Measurements from ENCODE around the gene RAP1GDS1. TPM values are rescaled to one million over a fixed set of nuclear protein-coding genes. Genes with fewer than 3 reads are reported as not detected.
"Not testable (repeated sequence)": the region's sequence is repeated elsewhere in the genome, so short reads cannot be mapped to it uniquely, and the experiment has no call there.

Gene RAP1GDS1
- total and polyA plus RNA-seq, 12 donors = 5.9 to 38.1 (median 22.8) TPM

DNA sequence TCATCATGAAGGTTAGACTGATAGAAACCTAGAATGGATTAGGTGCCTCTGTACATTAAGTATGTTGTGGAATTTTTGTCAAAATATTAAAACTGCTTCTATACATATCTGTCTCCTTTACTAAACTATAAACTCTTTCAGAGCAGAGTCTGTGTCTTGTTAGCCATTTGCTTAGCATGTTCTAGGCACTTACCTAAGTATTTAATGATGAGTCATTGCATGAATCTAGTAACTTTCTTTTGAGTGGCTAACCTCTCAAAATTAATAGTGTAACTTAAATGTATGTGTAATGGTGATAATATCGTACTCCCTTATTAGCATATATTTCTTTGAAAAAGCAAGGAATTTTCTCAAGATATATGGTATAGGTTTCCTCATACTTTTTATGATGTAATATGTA lies 57.8 kb downstream of the RAP1GDS1 start:
- H3K27ac ChIP-seq = no peak overlapping the region
- intact Hi-C loops (cut with DNase I) = no loop called here
- no peak for DNase-seq
- TF ChIP-seq, protein P1, sequence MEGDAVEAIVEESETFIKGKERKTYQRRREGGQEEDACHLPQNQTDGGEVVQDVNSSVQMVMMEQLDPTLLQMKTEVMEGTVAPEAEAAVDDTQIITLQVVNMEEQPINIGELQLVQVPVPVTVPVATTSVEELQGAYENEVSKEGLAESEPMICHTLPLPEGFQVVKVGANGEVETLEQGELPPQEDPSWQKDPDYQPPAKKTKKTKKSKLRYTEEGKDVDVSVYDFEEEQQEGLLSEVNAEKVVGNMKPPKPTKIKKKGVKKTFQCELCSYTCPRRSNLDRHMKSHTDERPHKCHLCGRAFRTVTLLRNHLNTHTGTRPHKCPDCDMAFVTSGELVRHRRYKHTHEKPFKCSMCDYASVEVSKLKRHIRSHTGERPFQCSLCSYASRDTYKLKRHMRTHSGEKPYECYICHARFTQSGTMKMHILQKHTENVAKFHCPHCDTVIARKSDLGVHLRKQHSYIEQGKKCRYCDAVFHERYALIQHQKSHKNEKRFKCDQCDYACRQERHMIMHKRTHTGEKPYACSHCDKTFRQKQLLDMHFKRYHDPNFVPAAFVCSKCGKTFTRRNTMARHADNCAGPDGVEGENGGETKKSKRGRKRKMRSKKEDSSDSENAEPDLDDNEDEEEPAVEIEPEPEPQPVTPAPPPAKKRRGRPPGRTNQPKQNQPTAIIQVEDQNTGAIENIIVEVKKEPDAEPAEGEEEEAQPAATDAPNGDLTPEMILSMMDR (IDR thresholded peaks at IDR 0.05) = no peak
- no peak for TF ChIP-seq POLR2A (IDR thresholded peaks at IDR 0.05)
- WGBS, 4 donors = 93 to 100% (median 98%) methylated on average over 1 of the region's 1 CpG
- H3K36me3 ChIP-seq (replicated peaks in 1 of 2) = no peaks in the 10 kb centered on the region
- H3K4me3 ChIP-seq = no peak overlapping the region
- H3K9me3 ChIP-seq (replicated peaks in 1 of 3) = no peaks in the 10 kb centered on the region
- H3K4me1 ChIP-seq (replicated peaks in 1 of 2) = no peaks in the 10 kb centered on the region
- H3K27me3 ChIP-seq = no peaks in the 10 kb centered on the region

DNA sequence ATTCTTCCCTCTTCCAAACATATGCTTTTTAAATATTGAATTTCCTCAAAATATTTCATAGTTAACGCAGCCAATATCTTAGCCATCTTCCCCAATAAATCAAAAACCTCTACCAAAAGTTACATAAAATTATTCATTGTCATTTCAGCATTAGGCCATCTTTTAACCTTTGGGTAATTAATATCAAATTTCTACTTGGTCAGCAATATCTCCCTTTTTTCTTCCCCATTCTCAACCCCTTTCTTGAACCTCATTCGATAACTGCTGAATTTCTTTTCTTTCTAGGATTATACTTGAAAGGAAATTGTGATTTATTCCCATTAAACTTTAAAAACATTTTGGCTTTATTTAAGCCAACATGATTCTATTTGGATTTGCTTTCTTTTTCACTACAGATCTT lies 65.0 kb downstream of the RAP1GDS1 start:
- Histone ChIP-seq H3K27me3 (no peaks in the 10 kb centered on the region), H3K4me1 (replicated peaks in 1 of 2) (peaks cover 0 to 6% of the 10 kb centered on the region in 2 donors), H3K36me3 (replicated peaks in 1 of 2) (no peaks in the 10 kb centered on the region), H3K9me3 (replicated peaks in 1 of 3) (no peaks in the 10 kb centered on the region), H3K27ac (no peak overlapping the region), H3K4me3 (no peak overlapping the region)
- TF ChIP-seq, protein P1 (IDR thresholded peaks at IDR 0.05) = no peak
- intact Hi-C loops (cut with DNase I) = no loop called here
- DNase-seq = no peak
- WGBS, 4 donors = 84 to 92% (median 89%) methylated on average over 2 of the region's 2 CpGs

DNA sequence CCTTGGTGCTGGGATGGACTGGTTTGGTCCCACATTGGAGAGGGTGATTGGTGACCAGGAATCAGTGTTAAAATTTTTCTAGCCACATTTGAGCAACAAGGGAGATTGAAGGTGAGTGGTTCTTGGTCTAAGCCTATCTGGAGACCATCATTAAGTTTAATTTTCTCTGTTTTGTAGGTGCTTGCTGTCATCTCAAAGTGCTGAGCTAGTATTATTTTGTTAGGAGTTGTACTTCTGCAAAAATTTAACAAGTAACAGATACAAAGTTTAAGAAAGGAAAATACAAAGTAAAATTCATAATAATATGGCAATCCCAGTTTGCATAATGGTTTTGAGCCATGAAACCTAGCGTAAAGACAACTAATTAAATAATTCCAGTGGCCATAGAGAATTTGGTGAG lies 66.5 kb downstream of the RAP1GDS1 start:
- Histone ChIP-seq H3K9me3 (replicated peaks in 1 of 3) (no peaks in the 10 kb centered on the region), H3K27me3 (no peaks in the 10 kb centered on the region), H3K27ac (no peak overlapping the region), H3K36me3 (replicated peaks in 1 of 2) (no peaks in the 10 kb centered on the region), H3K4me3 (no peak overlapping the region), H3K4me1 (replicated peaks in 1 of 2) (peaks cover 0 to 6% of the 10 kb centered on the region in 2 donors)
- 90 to 100% (median 94%) methylated on average over 1 of the region's 1 CpG for WGBS, 4 donors
- DNase-seq = no peak
- intact Hi-C loops (cut with DNase I) = no loop called here
- TF ChIP-seq POLR2A (IDR thresholded peaks at IDR 0.05) = no peak
- TF ChIP-seq, protein P1 (IDR thresholded peaks at IDR 0.05) = no peak

DNA sequence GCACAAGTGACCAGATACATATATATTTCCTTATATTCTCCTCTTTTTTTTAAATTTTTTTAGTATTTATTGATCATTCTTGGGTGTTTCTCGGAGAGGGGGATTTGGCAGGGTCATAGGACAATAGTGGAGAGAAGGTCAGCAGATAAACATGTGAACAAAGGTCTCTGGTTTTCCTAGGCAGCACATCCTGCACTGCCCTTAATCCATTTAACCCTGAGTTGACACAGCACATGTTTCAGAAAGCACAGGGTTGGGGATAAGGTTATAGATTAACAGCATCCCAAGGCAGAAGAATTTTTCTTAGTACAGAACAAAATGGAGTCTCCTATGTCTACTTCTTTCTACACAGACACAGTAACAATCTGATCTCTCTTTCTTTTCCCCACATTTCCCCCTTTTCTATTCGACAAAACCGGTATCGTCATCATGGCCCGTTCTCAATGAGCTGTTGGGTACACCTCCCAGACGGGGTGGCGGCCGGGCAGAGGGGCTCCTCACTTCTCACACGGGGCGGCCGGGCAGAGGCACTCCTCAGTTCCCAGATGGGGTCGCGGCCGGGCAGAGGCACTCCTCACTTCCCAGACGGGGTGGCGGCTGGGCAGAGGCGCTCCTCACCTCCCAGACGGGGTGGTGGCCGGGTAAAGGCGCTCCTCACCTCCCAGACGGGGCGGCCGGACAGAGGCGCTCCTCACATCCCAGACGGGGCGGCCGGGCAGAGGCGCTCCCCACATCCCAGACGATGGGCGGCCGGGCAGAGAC lies 68.9 kb downstream of the RAP1GDS1 start:
- WGBS, 4 donors = 96 to 98% (median 97%) methylated on average over 20 to 31 of the region's 31 CpGs

DNA sequence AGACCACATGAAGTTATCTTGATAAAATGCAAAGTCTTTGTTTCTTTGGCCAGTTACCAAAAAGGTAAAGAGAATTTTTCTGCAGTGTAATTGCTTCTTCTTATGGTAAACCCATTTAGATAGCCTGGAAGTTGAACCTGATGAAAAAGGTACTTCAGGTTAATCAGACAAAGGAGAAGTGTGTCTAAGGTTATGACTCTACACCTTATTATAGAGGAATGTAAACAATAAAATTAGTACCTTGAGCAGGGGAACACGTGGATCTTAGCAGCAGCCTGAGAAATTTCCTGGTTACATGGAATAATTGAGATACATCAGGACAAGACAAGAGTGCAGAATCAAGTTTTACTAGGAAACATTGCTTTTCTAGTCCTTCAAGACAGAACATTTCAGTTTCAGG lies 70.8 kb downstream of the RAP1GDS1 start:
- H3K27ac ChIP-seq = no peak overlapping the region
- TF ChIP-seq, protein P1 (IDR thresholded peaks at IDR 0.05) = no peak
- no peak for TF ChIP-seq POLR2A (IDR thresholded peaks at IDR 0.05)
- WGBS, 4 donors = 83 to 95% (median 89%) methylated on average over 1 of the region's 1 CpG
- no peak overlapping the region for H3K4me3 ChIP-seq
- H3K4me1 ChIP-seq (replicated peaks in 1 of 2) = peaks cover 0 to 3% of the 10 kb centered on the region in 2 donors
- H3K36me3 ChIP-seq (replicated peaks in 1 of 2) = no peaks in the 10 kb centered on the region
- no peak for DNase-seq
- intact Hi-C loops (cut with DNase I) = no loop called here
- no peaks in the 10 kb centered on the region for H3K27me3 ChIP-seq
- peaks cover 0 to 9% (median 0%) of the 10 kb centered on the region in 3 donors for H3K9me3 ChIP-seq (replicated peaks in 1 of 3)

More for the DNA sequence above, 68.9 kb downstream of the RAP1GDS1 start:
- H3K27me3 ChIP-seq; intact Hi-C loops (cut with DNase I); H3K27ac ChIP-seq; H3K36me3 ChIP-seq (replicated peaks in 1 of 2); H3K4me1 ChIP-seq (replicated peaks in 1 of 2); H3K4me3 ChIP-seq; H3K9me3 ChIP-seq (replicated peaks in 1 of 3); DNase-seq: not testable (repeated sequence)

Data from adrenal gland (tissue), 12 donors.